NCI-H2081 treated with DMSO at 0.1 percent for 48 hours (cell line): Measurements from ENCODE around the gene LIME1.
"Not testable (repeated sequence)": the region's sequence is repeated elsewhere in the genome, so short reads cannot be mapped to it uniquely, and the experiment has no call there.

Experiments used
- DNase-seq: peaks from one replicate; lab custom pipeline; 2025; lab: John Stamatoyannopoulos, UW

LIME1 gene

DNA sequence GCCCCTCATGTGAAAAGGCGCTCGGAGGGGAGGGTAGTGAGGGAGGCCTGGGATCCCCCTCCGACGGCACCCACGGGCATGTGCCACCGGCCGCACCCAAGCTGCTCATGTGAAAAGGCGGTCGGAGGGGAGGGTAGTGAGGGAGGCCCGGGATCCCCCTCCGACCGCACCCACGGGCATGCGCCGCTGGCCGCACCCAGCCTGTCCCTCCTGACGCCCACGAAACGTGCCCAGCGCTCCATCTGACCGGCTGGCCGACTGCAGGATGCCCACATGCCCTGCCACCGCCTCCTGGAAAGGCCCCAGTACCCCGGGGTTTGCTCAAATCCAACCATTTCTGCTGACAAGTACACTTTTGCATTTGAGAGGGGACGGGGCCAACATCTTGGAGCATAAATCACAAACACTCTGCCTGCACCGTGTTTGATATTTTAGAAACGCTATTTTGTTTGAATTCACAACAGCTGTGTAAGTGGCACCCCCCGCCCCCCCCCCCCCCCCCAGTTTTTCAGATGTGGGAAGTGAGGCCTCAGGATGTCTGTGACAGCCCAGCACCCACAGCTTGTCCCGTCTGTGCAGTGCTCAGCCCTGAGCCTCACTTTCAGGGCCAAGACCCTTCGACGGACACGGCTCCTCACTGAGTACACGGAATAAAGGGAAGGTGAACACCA is 37.2 kb downstream of the LIME1 start:
- DNase-seq, result no peak

DNA sequence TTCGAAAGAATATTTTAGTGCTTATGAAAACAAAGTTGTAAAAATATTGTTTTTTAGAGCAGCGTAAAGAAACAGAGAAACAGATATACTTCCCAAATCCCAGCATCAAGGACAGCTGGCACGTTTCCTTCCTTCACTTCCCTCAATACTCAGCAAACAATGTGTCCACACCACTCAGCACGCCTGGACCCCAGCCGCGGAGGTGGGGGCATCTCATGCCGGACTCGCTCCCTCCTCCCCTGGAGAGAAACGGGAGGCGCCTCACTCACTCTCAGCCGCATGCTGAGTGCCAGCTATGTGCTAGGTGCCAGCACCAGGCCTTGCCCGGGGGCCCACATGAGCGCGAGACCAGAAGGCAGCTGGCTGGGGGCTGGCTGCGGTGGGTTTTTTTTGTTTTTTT is 37.8 kb downstream of the LIME1 start:
- DNase-seq, result no peak

DNA sequence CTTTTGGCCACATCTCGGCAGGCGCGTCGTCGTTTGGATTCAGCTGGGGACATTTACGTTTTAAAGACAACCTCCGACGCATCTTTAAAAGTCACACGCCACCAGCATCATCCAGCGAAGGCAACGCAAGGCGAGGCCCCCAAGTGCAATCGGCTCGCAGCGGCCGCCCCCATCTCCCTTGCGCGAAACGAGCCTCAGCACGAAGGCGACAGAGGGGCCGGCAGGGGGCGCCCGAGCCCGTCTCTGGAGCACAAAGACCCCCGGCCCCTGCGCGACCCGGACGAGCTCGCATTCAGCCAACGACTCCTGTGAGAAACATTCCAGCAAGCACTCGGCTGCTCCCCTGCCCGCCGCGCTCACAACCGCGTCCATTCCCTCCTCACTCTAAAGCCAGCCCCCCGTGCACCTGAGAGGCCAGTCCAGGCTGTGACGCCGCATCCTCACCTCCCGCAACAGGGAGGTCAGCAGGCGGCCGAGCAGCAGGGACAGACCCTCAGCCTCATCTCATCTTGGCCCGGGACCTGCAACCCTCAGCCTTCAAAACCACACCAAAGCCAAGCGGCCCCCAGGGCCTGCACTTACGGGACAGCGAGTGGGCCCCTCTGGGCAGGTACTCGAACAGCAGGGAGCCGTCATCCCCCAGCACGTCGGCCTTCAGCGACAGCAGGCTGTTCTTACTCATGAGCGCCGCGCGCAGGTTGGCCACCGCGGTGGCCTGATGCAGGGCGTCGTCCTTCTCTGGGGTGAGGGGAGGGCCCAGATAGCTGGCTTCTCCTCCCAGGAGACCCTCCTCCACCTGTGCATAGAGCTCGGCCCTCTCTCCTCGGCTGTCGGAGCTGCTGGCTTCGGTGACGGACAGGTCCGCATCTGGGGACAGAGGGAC is 38.9 kb downstream of the LIME1 start:
- no peak for DNase-seq

DNA sequence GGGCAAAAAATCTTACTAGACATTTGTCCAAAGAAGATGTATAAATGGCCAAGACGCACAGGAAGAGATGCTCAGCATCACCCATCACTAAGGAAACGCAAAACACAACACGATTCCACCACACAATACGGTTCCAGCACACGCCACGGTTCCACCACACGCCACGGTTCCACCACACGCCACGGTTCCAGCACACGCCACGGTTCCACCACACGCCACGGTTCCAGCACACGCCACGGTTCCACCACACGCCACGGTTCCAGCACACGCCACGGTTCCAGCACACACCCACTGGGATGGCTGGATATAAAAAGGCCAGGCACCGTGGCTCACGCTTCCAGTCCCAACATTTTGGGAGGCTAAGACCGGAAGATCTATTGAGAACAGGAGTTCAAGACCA is 40.4 kb downstream of the LIME1 start:
- not testable (repeated sequence) for DNase-seq

DNA sequence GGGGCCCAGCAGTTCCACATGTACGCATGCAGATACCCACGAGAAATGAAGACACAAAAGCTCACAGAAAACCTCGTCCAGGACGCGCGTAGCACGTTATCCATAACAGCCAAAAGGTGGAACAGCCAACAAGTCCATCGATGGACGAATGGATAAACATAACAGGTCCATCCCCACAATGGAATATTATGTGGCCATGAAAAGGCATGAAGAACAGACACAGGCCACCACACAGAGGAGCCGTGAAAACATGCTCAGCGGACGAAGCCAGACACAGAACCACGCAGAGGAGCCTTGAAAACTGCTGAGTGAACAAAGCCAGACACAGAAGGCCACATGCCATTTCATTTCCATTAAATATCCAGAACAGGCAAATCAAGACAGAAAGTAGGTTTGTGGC is 41.1 kb downstream of the LIME1 start:
- no peak for DNase-seq

DNA sequence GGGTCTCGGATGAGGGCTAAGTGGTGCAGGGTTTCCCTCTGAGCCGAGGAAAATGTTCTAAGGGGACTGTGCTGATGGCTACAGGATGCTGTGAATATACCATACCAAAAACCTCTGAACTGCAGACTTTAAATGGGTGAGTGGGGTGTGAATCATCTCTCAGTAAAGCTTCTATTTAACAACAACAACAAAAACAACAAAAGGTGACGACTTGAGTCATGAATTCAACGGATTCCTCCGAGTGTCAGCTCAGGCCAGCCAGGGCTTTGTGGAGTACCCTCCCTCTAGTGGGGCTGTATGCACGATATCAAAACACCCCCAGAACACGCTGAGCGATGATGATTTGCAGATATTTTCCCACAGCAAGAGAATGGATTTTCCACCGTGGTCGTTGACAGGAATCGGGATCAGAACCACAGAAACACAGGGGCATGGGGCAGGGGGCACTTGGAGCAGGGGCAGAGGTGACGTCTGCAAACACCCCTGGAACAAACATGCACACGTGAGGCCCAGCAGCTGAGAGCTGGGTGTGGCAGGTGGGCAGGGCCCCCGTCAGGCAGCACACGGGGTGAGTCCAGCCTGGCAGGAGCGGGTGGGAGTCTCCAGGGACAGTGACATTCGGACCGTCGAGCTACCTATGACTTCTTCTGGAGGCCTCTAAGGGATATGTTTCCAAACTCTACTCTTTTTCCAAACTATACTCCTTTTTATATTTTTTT is 41.7 kb downstream of the LIME1 start:
- no peak for DNase-seq

DNA sequence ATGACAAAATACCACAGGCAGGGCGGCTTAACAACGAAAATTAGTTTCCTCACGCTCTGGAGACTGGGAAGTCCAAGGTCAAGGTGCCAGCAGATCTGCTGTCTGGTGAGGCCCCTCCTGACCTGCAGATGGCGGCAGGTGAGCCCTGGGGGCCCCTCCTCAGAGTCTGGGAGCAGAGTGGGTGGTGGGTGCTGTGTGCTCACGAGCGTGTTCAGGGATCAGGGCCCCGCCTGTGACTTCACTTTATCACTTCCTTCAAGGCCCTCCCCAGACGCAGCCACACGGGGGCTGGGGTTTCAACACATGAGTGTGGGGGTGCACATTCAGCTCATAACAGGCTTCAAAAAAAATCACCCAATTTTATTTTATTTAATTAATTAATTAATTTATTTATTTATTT is 42.4 kb downstream of the LIME1 start:
- DNase-seq, result no peak

DNA sequence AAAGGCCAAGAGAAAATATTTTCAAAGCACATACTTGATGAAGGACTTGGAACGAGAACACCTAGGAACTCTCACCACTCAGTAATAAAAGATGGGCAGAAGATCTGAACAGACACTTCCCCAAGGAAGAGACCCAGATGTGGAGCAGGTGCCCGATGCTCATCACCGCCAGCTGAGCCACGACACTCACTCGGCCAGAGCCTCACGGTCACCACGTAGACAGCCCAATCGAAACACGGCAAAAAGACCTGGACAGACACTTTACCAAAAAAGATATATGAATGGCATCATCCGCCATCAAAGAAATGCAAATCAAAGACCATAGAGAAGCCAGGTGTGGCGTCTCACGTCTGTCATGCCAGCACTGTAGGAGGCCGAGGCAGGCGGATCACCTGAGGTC is 44.7 kb downstream of the LIME1 start:
- DNase-seq, result no peak

DNA sequence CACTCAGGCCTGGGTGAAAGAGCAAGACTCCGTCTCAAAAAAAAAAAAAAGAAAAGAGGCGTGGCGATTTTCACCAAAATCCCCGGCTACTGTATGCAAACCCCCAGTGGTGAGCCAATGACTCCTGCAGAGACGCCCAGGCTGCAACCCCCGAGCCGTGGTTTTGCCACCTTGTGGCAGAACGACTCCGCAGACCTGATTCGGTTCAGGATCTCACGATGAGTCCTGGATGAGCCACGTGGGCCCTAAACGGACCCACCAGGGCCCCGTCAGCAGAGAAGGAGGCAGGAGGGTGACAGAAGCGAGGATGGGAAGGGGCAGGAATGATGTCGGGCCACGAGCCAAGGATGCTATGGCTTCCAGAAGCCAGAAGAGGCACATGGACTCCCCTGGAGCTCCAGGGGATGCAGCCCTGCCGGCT is 45.6 kb downstream of the LIME1 start:
- DNase-seq, result no peak

DNA sequence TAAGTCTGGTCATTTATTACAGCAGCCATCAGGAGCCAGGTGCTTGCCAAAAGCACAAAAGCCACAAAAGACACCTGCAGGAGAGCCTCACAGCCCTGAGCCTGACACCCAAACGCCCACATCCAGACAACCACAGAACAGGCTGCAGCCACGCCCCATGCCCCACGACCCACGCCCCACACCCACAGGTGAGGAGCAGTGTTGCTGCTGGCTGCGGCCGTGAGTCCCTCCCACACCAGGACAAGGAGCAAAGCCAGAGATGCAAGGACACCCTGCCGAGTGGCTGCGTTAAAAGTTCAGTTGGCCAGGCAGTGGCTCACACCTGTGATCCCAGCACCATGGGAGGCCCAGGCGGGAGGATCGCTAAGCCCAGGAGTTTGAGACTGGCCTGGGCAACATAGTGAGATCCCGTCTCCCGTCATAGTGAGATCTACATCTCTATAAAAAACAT is 46.1 kb downstream of the LIME1 start:
- no peak for DNase-seq

DNA sequence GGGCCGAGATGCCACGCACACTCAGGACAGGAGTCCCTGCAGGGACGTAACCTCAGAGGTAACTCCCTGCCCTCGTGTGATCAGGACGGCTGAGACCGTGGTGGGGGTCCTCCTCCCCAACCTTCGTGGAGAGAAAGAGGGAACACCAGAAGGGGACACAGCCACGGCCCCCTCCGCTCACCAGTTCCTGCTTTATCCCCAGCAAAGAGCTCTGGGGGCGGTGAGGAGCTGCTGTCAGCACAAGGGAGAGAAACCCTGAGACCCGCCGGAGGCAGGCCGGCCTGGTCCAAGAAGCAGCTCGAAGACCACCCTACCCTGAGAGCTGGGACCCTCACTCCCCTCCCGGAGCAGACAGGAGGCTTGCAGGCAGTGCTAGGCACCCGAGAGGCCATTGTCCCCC is 47.5 kb downstream of the LIME1 start:
- no peak for DNase-seq

DNA sequence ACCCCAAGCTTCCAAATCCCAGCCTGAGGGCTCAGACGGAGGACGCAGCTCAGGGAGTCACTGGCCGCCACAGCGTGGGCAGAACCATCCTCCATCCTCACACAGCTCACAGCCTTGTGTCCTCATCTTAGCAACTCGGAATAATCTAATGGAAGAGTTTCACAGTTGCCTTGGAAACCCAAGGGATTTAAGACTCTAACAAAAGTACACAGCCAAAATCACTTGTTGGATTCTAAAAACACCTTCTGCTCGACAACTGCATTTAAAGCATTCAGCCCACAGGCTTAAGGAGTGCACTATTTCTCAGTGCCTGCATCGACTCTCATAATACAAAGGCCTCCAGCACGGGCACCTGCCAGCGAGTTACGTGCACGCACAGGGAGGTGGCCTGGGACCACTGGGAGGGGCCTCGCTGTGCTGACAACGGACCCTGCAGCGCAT is 49.2 kb downstream of the LIME1 start:
- DNase-seq, result no peak

DNA sequence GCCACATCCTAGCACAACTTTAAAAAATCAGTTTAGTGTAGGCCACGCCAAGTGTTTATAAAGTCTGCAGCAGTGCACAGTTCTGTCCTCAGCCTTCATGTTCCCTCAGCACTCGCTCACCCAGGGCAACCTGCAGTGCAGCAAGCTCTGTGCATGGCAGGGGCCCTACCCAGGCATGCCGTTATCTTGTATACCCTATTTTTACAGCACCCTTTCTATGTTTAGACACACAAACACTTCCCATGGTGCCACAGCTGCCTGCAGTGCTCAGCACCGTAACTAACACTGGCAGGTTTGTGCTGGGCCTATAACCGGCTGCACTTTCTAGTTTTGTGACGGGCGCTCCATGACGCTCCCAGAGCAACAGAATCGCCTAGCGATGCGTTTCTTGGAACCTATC is 50.8 kb downstream of the LIME1 start:
- DNase-seq, result no peak

DNA sequence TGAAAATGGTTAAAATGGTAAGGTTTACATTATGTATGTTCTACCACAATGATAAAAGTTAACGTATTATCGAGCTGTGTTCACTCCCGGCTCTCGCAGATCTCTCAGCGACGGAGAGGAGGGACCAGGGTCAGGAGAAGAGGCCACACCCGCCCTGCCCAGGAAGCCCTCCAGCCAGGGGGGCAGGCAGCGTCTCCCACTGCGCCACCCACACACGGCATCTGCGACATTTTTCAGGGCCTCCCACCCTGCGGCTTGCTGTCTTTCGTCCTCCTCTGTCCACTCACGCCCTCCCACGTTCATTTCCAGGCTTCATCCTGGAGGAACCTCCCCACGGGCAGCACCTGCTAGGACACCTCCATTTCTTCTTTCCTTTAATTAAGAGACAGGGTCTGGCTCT is 51.3 kb downstream of the LIME1 start:
- no peak for DNase-seq
